Neural cell (in vitro differentiated cells): Measurements from ENCODE around the gene LRRFIP2.

ENCODE experiments used
- CTCF ChIP-seq: fragments of 450-650 bp; IDR thresholded peaks from 2 replicates; pipeline ENCODE4 v1.5.1; 2014; ENCODE audit warnings: antibody characterized with exemption, mild to moderate bottlenecking, moderate library complexity; ENCODE audit not compliant: poor library complexity, severe bottlenecking
- MXI1 ChIP-seq: fragments of 450-650 bp; conservative IDR thresholded peaks from 2 replicates; pipeline ENCODE4 v1.6.1; 2014; ENCODE audit warnings: antibody characterized with exemption, mild to moderate bottlenecking; ENCODE audit not compliant: poor library complexity, severe bottlenecking
- POLR2AphosphoS5 ChIP-seq: IDR thresholded peaks from 2 replicates; pipeline ENCODE4 v1.6.1; 2012
- RAD21 ChIP-seq: fragments of 450-650 bp; conservative IDR thresholded peaks from 2 replicates; pipeline ENCODE4 v1.6.1; 2014; ENCODE audit warnings: antibody characterized with exemption, mild to moderate bottlenecking, moderate library complexity
- REST ChIP-seq: IDR thresholded peaks from 2 replicates; pipeline ENCODE4 v1.6.1; 2012; ENCODE audit warnings: borderline replicate concordance
- SMC3 ChIP-seq: fragments of 450-650 bp; conservative IDR thresholded peaks from 2 replicates; pipeline ENCODE4 v1.6.1; 2014; ENCODE audit warnings: antibody characterized with exemption, mild to moderate bottlenecking, moderate library complexity; ENCODE audit not compliant: poor library complexity
- TAF1 ChIP-seq: IDR thresholded peaks from 2 replicates; pipeline ENCODE4 v1.6.1; 2012; ENCODE audit warnings: low read depth

- TF ChIP-seq REST (no peak), CTCF (no peak), RAD21 (no peak), SMC3 (no peak), MXI1 (no peak), TAF1 (no peak), POLR2AphosphoS5 (no peak)
Observed at GRCh38 chr3:37032961-37033360, 141.4 kb downstream of the LRRFIP2 start.
